NCI-H2081 treated with DMSO at 0.1 percent for 48 hours (cell line): ENCODE data around the gene RBM28.

Source experiments
- DNase-seq: peaks from one replicate; lab custom pipeline; 2025; lab: John Stamatoyannopoulos, UW

The RBM28 gene

GRCh38 chr7:128259131-128260061 is 84.3 kb downstream of the RBM28 start:
- no peak for DNase-seq

DNA sequence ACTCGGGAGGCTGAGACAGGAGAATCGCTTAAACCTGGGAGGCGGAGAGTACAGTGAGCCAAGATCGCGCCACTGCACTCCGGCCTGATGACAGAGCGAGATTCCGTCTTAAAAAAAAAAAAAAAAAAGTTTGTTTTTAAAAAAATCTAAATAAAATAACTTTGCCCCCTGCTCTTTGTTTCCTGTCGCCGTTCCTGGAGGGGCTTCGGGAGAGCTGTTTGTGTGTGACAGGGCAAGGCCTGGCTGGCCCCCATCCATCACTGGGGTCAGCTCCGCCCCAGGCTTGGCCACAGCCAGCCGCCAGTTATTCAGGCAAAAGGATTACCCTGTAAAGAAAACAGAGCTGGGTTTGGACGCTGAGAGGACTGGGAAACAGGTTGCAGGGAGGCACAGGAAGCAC is 86.2 kb downstream of the RBM28 start:
- no peak for DNase-seq

GRCh38 chr7:128255271-128255670 is 88.4 kb downstream of the RBM28 start:
- DNase-seq = no peak

GRCh38 chr7:128254470-128254869 is 89.2 kb downstream of the RBM28 start:
- DNase-seq = no peak

- DNase-seq = no peak
These were observed 90.0 kb downstream of the RBM28 start for GRCh38 chr7:128253701-128254100.

- DNase-seq = no peak
These were observed 92.4 kb downstream of the RBM28 start for GRCh38 chr7:128251337-128251736.
